NCI-H1048 (cell line): ENCODE measurements around the gene PANK1.
"Not testable (repeated sequence)": the region's sequence is repeated elsewhere in the genome, so short reads cannot be mapped to it uniquely, and the experiment has no call there.

ENCODE experiments used
- DNase-seq: peaks from one replicate; lab custom pipeline; 2025; lab: John Stamatoyannopoulos, UW

The PANK1 gene

DNA sequence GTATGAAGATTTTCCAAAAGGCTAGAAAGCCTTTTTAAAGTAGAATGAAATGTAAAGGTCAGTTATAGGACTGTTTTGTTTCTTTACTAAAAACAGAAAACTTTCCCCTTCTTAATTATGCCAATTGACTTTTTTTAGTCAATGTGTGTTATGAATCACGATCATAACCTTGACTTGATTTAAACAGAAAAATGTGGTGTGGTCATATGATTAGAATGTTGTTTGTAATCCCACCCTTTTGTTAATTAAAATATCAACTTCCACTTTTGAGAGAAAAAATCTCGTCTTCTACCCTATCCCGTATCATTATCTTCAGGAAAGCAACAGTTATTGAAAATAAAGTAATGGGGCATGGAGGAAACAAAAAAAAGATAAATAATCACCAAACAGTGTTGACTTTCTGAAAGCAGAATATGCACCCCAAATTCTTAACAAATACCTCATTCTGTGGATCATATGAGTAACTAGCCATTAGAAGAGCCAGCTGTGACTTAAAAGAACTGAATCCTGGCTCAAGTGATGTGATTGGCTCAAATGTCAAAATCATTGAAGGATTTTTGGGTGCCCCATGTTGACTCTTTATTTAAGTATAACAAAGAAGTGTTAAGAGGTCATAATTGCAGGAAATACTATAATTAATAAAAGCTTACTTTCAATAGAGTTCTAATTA is 77.3 kb downstream of the PANK1 start:
- no peak for DNase-seq

DNA sequence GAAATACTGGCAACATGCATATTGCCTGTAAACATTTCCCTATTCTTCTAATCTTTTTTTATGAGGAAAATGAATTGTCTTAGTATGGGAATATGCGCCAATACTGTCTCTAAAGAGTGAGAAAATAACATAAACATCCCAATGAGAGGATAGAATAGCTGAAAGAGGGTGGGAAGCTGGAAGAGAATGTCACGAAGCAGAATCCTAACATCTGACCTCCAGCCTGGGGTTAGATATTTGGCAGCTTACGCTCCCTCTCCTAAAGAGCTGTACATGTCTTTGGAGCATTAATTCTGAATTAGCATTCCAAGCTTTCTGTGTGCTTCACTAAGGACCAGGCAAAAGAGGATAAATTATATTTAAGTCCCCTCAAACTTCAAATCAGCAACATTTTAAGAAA is 78.0 kb downstream of the PANK1 start:
- DNase-seq: no peak

DNA sequence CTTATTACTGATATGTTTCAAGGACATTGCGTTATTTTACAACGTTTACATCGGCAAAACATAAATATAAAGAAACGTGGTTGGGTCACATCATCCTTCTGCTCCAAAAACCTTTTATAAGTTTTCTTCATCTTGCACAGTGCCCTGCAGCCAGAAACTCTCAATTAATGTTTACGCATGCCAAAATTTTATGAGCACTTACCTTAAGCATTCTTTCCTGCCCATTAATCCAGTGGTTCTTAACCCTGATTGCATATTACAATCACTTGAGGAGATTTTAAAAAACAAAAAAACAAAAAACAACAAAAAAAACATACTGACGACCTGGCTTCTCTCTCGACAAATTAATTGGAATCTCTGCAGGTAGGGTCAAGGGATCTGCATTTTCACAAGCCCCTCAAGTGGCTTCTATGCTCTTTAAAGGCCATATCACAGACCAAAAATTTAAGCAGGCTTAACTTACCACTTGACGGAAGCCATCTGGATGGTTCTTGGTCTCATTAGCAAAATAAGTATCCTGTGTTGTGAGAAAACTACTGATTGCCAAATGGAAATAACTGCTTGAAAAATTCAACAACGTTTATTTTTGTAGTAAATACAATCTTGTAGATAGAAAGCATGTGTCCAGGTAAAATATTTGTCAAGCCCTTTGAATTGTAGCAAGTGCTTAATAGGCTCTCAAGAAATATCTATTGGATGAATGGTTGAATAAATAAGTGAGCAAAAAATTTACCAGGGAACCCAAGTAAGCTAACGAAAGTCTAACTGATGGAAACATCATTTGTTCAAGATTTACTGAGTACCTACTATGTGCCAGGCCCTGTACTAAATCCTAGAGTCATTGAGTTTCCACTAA is 78.7 kb downstream of the PANK1 start:
- DNase-seq: no peak

- DNase-seq: no peak
These were observed 79.9 kb downstream of the PANK1 start for GRCh38 chr10:89565180-89565579.

DNA sequence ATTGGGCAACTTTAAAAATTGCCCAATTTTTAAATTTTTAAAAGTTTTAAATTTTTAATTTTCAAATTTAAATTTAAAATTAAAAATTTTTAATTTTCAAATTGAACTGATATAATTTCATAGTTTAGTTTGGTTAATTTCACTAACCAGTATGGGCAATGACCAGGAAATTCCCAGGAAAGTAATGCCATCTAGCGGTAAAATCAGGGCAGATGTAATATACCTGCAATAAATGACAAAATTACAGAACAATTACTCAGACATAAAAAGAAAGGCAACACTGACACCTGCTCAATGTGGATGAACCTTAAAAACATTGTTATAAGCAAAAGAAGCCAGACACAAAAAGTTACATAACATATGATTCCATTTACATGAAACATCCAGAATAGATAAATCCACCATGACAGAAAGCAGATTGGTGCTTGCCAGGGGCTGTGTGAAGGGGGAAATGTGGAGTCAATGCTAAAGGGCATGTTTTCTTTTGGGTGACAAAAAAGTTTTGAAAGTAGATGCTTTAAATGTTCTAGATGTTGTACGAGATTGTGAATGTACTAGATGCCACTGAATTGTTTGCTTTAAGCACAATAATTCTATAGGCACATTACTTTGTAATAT is 81.1 kb downstream of the PANK1 start:
- no peak for DNase-seq

GRCh38 chr10:89563311-89563710 is 81.7 kb downstream of the PANK1 start:
- DNase-seq: no peak

DNA sequence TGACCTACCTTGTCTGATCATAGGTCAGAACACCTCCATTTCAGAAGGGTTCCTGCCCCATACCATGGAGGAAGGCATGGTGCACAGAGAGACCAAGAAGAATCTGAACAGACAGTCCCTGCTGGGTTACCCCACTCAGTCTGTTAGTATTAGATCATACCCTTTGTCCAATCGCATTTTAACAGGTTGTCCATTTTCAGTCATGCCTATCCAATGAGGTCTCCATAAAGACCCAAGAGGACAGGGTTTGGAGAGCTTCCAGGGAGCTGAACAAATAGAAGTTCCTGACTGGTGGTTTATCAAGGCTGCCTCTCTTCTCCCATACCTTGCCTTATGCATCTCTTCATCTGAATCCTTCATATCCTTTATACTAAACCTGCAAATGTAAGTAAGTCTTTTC is 88.4 kb downstream of the PANK1 start:
- no peak for DNase-seq

DNA sequence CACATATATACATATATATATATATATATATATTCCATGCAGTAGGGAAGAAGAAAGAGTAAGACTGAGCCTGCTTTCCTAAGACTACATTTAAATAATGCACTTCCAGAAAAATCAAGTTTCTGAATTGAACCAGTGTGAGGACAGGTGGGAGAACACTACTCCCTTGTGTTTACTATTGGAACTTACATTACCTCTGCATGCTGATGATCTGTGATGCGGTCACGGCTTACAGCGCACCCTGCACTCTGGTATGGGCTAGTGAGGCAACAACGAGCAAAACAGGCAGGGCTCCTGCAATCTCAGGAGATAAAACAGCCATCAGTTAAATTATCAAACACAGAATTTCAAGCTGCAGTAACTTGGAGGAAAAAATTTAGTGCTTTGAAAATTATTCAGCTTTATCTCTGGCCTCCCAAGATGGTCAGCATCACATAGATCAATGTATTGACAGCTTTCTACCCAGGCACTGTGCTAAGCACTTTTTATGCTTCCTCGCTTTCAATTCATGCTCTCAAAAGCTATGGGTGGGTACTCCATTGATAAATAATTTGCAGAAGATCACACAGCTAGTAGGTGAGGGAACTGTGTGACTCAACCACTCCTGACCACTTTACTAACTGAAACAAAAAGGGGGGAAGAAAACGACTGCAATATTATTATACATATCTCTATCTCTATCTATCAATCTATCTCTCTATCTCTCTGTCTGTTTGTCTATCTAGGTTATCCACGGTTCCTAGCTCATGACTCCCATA is 89.2 kb downstream of the PANK1 start:
- no peak for DNase-seq

- no peak for DNase-seq
These were observed 90.6 kb downstream of the PANK1 start for GRCh38 chr10:89554433-89554832.

DNA sequence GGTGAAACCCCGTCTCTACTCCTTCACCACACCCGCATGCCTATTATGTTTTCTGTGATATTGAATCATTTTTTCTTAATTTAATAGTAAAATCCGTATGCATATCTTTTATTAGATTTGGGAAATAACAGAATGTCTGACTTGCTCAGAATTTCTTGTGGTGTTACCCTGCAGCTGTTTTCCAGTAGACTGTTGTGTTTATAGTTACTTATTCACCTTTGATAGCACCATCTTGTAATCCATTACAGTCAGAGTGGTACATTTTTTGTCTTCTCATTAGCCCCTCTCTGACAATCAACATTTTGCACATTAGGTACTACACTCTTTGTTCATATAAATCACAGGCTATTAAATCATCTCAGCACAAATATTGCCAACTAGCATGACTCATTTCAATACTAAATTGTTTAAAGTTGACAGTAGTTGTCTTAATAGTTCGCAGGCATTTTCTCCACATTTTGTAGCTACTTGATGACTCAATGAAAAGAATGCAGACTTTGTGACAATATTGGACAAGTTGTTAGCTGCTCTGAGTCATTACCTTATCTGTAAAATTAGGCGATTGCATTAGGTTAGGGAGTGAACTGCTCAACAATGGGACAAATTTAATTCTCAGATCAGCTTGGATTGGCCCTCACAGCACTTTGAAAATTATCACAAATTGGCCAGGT is 91.8 kb downstream of the PANK1 start:
- DNase-seq: no peak

- no peak for DNase-seq
These were observed 92.8 kb downstream of the PANK1 start for GRCh38 chr10:89552213-89552612.

DNA sequence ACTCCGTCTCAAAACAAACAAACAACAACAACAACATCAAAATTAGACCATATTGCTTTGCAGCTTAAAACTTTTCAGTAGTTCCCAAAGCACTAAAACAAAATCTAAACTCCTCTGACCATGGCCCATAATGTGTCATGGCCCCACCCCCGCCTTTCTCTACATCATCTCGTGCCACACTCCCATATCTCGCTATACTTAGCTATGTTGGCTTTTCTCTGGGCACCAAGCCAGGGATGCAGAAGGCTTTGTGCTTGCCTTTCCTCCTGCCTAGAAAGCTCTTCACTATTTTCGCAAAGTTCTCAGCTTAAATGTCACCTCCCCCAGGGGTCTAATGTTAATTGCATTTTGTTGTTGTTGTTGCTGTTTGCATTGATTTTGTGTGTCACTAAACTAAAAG is 94.5 kb downstream of the PANK1 start:
- DNase-seq: no peak

- DNase-seq: no peak
These were observed 95.5 kb downstream of the PANK1 start for GRCh38 chr10:89549510-89549909.

DNA sequence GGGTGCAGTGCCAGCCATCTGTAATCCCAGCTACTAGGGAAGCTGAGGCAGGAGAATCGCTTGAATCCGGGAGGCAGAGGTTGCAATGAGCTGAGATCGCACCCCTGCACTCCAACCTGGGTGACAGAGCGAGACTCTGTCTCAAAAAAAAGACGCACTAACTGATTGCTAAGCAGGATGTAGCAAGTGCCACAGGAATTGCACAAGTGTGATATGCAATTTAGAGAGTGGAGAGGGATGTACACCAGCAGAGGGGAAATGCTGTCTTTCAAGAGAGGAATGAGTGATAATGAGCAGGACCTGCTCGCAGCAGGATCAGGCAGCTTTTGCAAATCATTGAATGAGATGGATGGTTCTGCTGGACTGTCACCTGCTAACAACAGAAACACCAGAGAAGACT is 96.4 kb downstream of the PANK1 start:
- DNase-seq: no peak

DNA sequence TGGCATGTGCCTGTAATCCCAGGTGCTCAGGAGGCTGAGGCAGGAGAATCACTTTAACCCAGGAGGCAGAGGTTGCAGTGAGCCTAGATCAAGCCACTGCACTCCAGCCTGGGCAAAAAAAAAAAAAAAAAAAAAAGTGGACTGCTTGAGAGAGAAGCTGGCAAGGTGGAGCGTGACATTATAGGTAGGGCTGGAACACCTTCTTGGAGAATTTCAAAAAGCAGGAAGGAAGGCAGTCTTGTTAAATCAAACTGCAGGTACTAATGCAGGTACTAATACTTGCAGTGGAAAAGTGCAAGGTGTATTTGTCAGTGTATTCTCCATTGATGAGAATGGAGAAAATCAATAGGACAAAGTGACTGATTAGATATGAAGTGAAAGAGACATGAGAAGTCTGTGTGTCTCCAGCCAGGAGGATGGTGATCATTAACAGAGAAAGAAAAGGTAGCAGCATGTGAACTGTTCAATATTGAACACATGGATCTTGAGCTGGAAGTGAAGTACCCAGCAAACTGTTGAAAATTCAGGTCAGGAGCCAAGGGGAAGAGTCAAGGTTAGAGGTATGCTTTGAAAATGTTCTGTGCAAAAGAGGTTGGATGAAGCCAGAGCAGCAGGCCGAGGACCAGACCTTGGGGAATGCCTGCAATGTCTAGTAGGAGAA is 97.1 kb downstream of the PANK1 start:
- no peak for DNase-seq

DNA sequence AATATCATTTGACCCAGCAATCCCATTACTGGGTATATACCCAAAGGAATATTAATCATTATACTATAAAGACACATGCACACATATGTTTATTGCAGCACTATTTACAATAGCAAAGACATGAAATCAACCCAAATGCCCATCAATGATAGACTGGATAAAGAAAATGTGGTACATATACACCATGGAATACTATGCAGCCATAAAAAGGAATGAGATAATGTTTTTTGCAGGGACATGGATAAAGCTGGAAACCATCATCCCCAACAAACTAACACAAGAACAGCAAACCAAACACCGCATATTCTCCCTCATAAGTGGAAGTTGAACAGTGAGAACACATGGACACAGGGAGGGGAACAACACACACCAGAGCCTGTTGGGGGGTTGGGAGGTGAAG is 98.4 kb downstream of the PANK1 start:
- DNase-seq: not testable (repeated sequence)

GRCh38 chr10:89543841-89544240 is 101.2 kb downstream of the PANK1 start:
- no peak for DNase-seq

GRCh38 chr10:89540420-89540949 is 104.6 kb downstream of the PANK1 start:
- DNase-seq: no peak

GRCh38 chr10:89537364-89537763 is 107.7 kb downstream of the PANK1 start:
- DNase-seq: no peak

DNA sequence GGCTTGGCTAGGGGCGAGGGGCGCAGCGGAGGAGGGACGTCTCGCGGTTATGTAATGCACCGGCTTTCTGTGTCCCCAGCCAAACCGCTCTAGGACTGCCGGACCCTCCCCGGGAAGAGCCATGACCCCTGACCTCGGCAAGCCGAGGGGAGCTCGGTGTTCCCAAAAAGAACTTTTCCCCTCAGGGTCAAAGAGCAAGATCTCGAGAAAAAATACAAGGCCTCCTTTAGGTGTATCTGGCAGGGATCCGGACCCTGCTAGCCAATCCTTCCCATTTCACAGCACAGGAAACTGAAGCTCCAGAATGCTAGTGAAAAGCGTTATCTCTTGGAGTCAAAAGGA is 109.1 kb downstream of the PANK1 start:
- no peak for DNase-seq
